Right atrium auricular region (tissue), 2 donors: ENCODE measurements around the gene NQO2. TPM values are rescaled to one million over a fixed set of nuclear protein-coding genes. Genes with fewer than 3 reads are reported as not detected.

Source experiments
- DNase-seq: peaks from one replicate; pipeline ENCODE4 v3.0.0-alpha.2; 2019; ENCODE audit warnings: low spot score
- H3K27ac ChIP-seq, 2 donors: fragments of 200-600 bp; sonication (generic); 1 replicate in 1 of 2; 2 replicates in 1 of 2; pipeline ENCODE4 v1.5.1; 2016 to 2019
- H3K27me3 ChIP-seq, 2 donors: fragments of 200-600 bp; sonication (generic); one replicate each; pipeline versions ENCODE4 v1.5.1 to v1.6.0; 2017 to 2019
- H3K36me3 ChIP-seq: fragments of 200-600 bp; sonication (generic); one replicate; pipeline ENCODE4 v1.5.1; 2016
- H3K4me1 ChIP-seq, 2 donors: fragments of 200-600 bp; sonication (generic); one replicate each; pipeline versions ENCODE4 v1.5.1 to v1.6.0; 2017 to 2019
- H3K4me3 ChIP-seq, 2 donors: fragments of 200-600 bp; sonication (generic); 1 replicate in 1 of 2; 2 replicates in 1 of 2; pipeline ENCODE4 v1.5.1; 2017 to 2019; ENCODE audit warnings: mild to moderate bottlenecking in 1 of 2, moderate library complexity in 1 of 2
- H3K9me3 ChIP-seq, 2 donors: fragments of 200-600 bp; sonication (generic); one replicate each; pipeline ENCODE4 v1.5.1; 2019
- total RNA-seq, 2 donors: library from RNA; depleted of rRNA; stranded (reverse); fragments of >200 nt; gene quantifications; one replicate each; pipeline ENCODE4 v1.1.0, GENCODE V29; 2016
- TF ChIP-seq, protein P1 (sequence below), 2 donors: fragments of 200-600 bp; sonication (generic); IDR thresholded peaks; one replicate each; pipeline ENCODE4 v1.5.1; 2019; ENCODE audit warnings: antibody characterized with exemption in 2 of 2

NQO2 gene
- total RNA-seq, 2 donors from 2014 or later: 37.6 to 68.1 TPM

DNA sequence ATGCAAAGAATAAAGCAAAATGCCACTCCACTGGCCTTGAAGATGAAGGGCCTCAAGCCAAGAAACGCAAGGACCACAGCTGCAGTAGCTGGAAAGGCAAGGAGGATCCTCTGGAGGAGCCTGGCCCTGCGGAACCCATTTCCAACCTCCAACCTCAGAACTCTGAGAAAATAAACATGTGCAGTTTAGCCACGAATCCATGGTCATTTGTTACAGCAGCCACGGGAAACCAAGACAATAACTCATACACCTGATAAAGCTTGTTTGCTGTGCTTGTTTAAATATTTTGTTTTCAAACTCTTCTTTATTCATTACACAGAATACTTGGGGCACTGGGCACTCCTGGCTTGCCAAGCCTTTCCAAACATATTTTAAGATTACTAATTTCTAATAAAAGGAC, 38.8 kb upstream of the NQO2 start:
- Histone ChIP-seq H3K9me3 (no peaks in the 10 kb centered on the region), H3K4me3 (no peak overlapping the region)

DNA sequence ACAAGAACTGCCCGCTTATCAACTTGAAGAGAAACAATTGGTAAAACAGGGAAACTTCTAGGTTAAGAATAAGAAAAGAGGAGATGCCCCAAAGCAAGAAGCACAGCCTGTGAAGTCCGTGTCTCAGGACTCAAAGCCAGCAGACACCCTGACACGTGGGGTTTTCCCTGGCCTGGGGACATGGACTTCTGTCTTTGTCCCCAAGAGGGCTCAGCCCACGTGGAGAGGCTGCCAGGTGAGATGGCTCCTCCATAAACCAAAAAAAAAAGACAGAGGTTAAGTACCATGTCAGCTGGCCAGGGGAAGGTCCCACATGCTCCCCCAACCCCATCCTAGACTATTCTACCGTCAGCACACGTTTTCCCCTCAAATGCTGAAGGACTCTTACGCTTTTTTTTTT, 38.2 kb upstream of the NQO2 start:
- no peaks in the 10 kb centered on the region for H3K27me3 ChIP-seq
- no peak overlapping the region for H3K4me3 ChIP-seq
- no peaks in the 10 kb centered on the region for H3K36me3 ChIP-seq
- DNase-seq: no peak
- H3K4me1 ChIP-seq: peaks cover 0 to 69% of the 10 kb centered on the region in 2 donors
- H3K27ac ChIP-seq: peak overlapping the region; percentile 71 to 77
- TF ChIP-seq, protein P1, sequence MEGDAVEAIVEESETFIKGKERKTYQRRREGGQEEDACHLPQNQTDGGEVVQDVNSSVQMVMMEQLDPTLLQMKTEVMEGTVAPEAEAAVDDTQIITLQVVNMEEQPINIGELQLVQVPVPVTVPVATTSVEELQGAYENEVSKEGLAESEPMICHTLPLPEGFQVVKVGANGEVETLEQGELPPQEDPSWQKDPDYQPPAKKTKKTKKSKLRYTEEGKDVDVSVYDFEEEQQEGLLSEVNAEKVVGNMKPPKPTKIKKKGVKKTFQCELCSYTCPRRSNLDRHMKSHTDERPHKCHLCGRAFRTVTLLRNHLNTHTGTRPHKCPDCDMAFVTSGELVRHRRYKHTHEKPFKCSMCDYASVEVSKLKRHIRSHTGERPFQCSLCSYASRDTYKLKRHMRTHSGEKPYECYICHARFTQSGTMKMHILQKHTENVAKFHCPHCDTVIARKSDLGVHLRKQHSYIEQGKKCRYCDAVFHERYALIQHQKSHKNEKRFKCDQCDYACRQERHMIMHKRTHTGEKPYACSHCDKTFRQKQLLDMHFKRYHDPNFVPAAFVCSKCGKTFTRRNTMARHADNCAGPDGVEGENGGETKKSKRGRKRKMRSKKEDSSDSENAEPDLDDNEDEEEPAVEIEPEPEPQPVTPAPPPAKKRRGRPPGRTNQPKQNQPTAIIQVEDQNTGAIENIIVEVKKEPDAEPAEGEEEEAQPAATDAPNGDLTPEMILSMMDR (IDR thresholded peaks at IDR 0.05): no peak
- H3K9me3 ChIP-seq: no peaks in the 10 kb centered on the region

More for the DNA sequence above, 38.8 kb upstream of the NQO2 start:
- H3K27ac ChIP-seq: peak overlapping the region; percentile 71 to 77
- no peaks in the 10 kb centered on the region for H3K27me3 ChIP-seq
- TF ChIP-seq, protein P1 (IDR thresholded peaks at IDR 0.05): no peak
- H3K4me1 ChIP-seq: peaks cover 0 to 73% of the 10 kb centered on the region in 2 donors
- H3K36me3 ChIP-seq: no peaks in the 10 kb centered on the region
- DNase-seq: no peak

DNA sequence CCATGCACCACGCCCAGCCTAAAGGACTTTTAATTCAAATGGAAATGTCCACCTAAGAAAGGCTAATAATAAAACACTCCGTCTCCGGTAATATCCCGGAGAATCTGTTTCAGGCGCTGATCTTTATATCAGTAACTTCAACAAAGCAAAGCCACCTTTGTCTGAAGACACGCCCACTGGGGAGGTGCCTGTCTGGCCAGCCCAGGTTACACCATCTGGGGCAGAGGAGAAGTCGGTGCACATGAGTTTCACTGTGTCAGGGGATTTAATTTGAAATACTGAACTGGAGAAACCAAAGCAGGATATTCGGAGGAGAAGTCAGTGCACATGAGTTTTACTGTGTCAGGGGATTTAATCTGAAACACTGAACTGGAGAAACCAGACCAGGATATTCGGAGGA, 37.7 kb upstream of the NQO2 start:
- H3K4me3 ChIP-seq: no peak overlapping the region
- no peaks in the 10 kb centered on the region for H3K9me3 ChIP-seq
- H3K27ac ChIP-seq: peak overlapping the region; percentile 71 to 77
- H3K27me3 ChIP-seq: no peaks in the 10 kb centered on the region
- peaks cover 0 to 68% of the 10 kb centered on the region in 2 donors for H3K4me1 ChIP-seq
- TF ChIP-seq, protein P1 (IDR thresholded peaks at IDR 0.05): no peak
- H3K36me3 ChIP-seq: no peaks in the 10 kb centered on the region
- DNase-seq: no peak

DNA sequence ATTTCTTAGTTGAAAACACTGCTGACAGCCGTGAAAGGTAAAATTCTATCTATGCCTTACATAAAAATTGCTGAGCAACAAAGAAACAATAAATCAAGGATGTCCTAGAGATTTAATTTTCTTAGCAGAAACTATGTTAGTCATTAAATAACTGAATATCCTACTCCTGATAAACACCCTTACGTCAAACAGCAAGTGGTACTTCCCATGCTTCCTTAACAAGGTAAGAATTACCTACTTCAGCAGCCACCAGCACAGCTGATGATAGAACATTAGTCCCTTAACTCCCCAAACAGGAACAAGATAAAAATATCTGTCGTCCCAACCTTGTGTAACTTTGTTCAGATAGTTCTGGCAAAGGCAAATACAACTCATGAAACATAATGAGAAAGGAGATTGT, 37.1 kb upstream of the NQO2 start:
- H3K27ac ChIP-seq: peak overlapping the region; percentile 71 to 77
- TF ChIP-seq, protein P1 (IDR thresholded peaks at IDR 0.05): no peak
- peaks cover 0 to 64% of the 10 kb centered on the region in 2 donors for H3K4me1 ChIP-seq
- no peak overlapping the region for H3K4me3 ChIP-seq
- no peak for DNase-seq
- H3K9me3 ChIP-seq: no peaks in the 10 kb centered on the region
- H3K36me3 ChIP-seq: no peaks in the 10 kb centered on the region
- H3K27me3 ChIP-seq: no peaks in the 10 kb centered on the region

DNA sequence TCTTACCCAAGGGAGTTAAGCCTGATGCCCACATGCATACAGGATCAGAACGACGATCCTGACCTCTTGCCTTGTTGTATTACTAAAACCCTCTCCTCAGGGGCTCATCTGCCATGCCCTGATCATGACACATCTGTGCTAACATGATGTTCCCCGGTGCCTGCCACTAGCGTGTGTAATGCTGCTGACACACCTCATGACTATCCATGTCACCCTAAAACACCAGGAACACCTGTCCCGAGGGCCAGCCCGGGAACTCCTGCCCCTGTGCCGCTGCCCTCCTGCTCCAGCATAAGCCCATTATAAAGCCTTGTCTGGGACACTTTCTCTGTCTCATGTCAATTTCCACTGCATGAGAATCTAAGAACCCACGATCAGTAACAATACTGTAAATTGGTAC, 35.9 kb upstream of the NQO2 start:
- TF ChIP-seq, protein P1 (IDR thresholded peaks at IDR 0.05): no peak
- no peaks in the 10 kb centered on the region for H3K36me3 ChIP-seq
- peak overlapping the region; percentile 71 to 77 for H3K27ac ChIP-seq
- H3K4me3 ChIP-seq: no peak overlapping the region
- no peaks in the 10 kb centered on the region for H3K9me3 ChIP-seq
- no peaks in the 10 kb centered on the region for H3K27me3 ChIP-seq
- H3K4me1 ChIP-seq: peaks cover 0 to 53% of the 10 kb centered on the region in 2 donors
- DNase-seq: no peak

DNA sequence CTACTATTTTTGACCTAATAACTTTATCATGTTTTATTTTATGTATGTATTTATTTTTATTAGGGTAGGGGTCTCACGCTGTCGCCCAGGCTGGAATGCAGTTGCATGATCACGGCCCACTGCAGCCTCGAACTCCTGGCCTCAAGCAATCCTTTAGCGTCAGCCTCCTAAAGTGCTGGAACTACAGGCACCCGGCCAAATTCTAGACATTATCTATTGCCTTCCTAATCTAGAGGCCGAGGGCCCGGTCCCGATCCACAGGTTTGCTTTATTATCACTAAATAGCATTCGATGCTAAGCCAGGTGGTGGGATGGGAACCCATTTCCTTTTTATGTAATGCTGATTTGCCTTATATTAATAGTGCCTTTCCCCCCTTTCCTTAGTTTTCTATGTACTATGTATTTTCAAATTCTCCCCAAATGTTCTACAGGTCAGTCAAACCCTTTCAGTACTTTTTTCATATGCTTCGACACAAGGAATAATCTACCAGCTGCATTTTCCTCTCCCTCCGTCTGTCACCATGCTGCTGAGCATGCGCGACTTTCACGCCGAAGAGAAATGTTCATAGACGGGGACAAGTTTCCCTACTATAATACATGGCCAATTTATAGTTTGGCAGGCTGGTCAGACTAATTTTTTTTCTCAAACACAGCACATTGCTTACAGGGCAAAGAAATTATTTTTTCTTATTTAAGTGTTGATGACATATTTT, 34.7 kb upstream of the NQO2 start:
- Histone ChIP-seq H3K4me3 (no peak overlapping the region), H3K36me3 (no peaks in the 10 kb centered on the region), H3K9me3 (no peaks in the 10 kb centered on the region), H3K4me1 (peaks cover 0 to 49% of the 10 kb centered on the region in 2 donors), H3K27me3 (no peaks in the 10 kb centered on the region), H3K27ac (peak overlapping the region in 1 of 2 donors; percentile 46)
- TF ChIP-seq, protein P1 (IDR thresholded peaks at IDR 0.05): no peak
- DNase-seq: no peak
